HepG2 (cell line): ENCODE measurements around the gene HDDC3. TPM values are rescaled to one million over a fixed set of nuclear protein-coding genes. Genes with fewer than 3 reads are reported as not detected.
A peak's percentile ranks its signal among the peaks of the same experiment; 100 is the strongest.

Experiments used
- BORCS8-MEF2B ChIP-seq: sonication (generic); formaldehyde crosslinking; IDR thresholded peaks from 2 replicates; pipeline ENCODE4 v1.8.0; 2022; ENCODE audit warnings: mild to moderate bottlenecking, missing genetic modification reagents
- HDAC2 ChIP-seq: sonication (generic); formaldehyde crosslinking; IDR thresholded peaks from 2 replicates; pipeline ENCODE4 v1.4.0; 2020; ENCODE audit warnings: missing genetic modification reagents
- HNRNPL ChIP-seq: fragments of 200-400 bp; formaldehyde crosslinking; IDR thresholded peaks from 2 replicates; pipeline ENCODE4 v1.6.1; 2017; ENCODE audit warnings: mild to moderate bottlenecking, low read depth, low read length
- MEIS2 ChIP-seq: sonication (generic); formaldehyde crosslinking; IDR thresholded peaks from 2 replicates; pipeline ENCODE4 v1.9.0; 2021; ENCODE audit warnings: mild to moderate bottlenecking, missing genetic modification reagents
- MTA3 ChIP-seq: sonication (generic); formaldehyde crosslinking; IDR thresholded peaks from 2 replicates; pipeline ENCODE4 v1.4.0; 2020; ENCODE audit warnings: missing genetic modification reagents
- MXD3 ChIP-seq: IDR thresholded peaks from 2 replicates; pipeline ENCODE4 v1.6.1; 2016; ENCODE audit warnings: mild to moderate bottlenecking, missing biosample characterization, missing genetic modification reagents
- NCOA2 ChIP-seq: sonication (generic); formaldehyde crosslinking; IDR thresholded peaks from 2 replicates; pipeline ENCODE4 v1.8.0; 2022; ENCODE audit warnings: inconsistent platforms
- NFKBIZ ChIP-seq: IDR thresholded peaks from 2 replicates; pipeline ENCODE4 v1.6.1; 2018; ENCODE audit warnings: missing genetic modification reagents, missing compliant biosample characterization
- PBX2 ChIP-seq: IDR thresholded peaks from 2 replicates; pipeline ENCODE4 v1.6.1; 2016; ENCODE audit warnings: control low read depth
- RAD51 ChIP-seq: fragments of 450-650 bp; IDR thresholded peaks from 2 replicates; pipeline ENCODE4 v1.6.1; 2016; ENCODE audit warnings: borderline replicate concordance
- SMAD3 ChIP-seq: sonication (generic); formaldehyde crosslinking; IDR thresholded peaks from 2 replicates; pipeline ENCODE4 v1.4.0; 2020; ENCODE audit warnings: missing genetic modification reagents
- SOX6 ChIP-seq, 2 experiments: fragments of 450-650 bp in 1 of 2; sonication (generic) in 1 of 2; formaldehyde crosslinking in 1 of 2; IDR thresholded peaks; 2 replicates each; pipeline versions ENCODE4 v1.4.0 to v1.6.1; 2017 to 2020; ENCODE audit warnings: antibody characterized with exemption in 1 of 2, mild to moderate bottlenecking in 1 of 2, missing genetic modification reagents in 1 of 2
- SYNCRIP ChIP-seq: fragments of 200-400 bp; formaldehyde crosslinking; IDR thresholded peaks from 2 replicates; pipeline ENCODE4 v1.6.1; 2018; ENCODE audit warnings: mild to moderate bottlenecking, low read depth, low read length; ENCODE audit not compliant: insufficient read depth
- TCF7 ChIP-seq: sonication (generic); IDR thresholded peaks from 2 replicates; pipeline ENCODE4 v1.6.1; 2016; ENCODE audit warnings: antibody characterized with exemption, low read depth
- THAP11 ChIP-seq: IDR thresholded peaks from 2 replicates; pipeline ENCODE4 v1.6.1; 2016; ENCODE audit warnings: missing biosample characterization, missing genetic modification reagents
- TMF1 ChIP-seq: sonication (generic); formaldehyde crosslinking; IDR thresholded peaks from 2 replicates; pipeline ENCODE4 v1.8.1; 2022; ENCODE audit warnings: low read depth, missing genetic modification reagents
- ZNF121 ChIP-seq: sonication (generic); formaldehyde crosslinking; IDR thresholded peaks from 2 replicates; pipeline ENCODE4 v1.5.0; 2020; ENCODE audit warnings: mild to moderate bottlenecking, missing genetic modification reagents
- ZNF251 ChIP-seq: sonication (generic); formaldehyde crosslinking; IDR thresholded peaks from 2 replicates; pipeline ENCODE4 v1.9.0; 2021; ENCODE audit warnings: mild to moderate bottlenecking, missing genetic modification reagents
- ZNF34 ChIP-seq: sonication (generic); formaldehyde crosslinking; IDR thresholded peaks from 2 replicates; pipeline ENCODE4 v1.4.0; 2020; ENCODE audit warnings: mild to moderate bottlenecking, missing genetic modification reagents, borderline replicate concordance
- ZNF530 ChIP-seq: sonication (generic); formaldehyde crosslinking; IDR thresholded peaks from 2 replicates; pipeline ENCODE4 v1.5.0; 2020; ENCODE audit warnings: low read depth, mild to moderate bottlenecking, missing genetic modification reagents
- ZNF616 ChIP-seq: sonication (generic); formaldehyde crosslinking; IDR thresholded peaks from 2 replicates; pipeline ENCODE4 v1.5.0; 2020; ENCODE audit warnings: low read depth, mild to moderate bottlenecking, missing genetic modification reagents
- ZNF775 ChIP-seq: sonication (generic); formaldehyde crosslinking; IDR thresholded peaks from 2 replicates; pipeline ENCODE4 v1.4.0; 2020; ENCODE audit warnings: missing genetic modification reagents, mild to moderate bottlenecking, moderate library complexity, borderline replicate concordance
- ZNF839 ChIP-seq: sonication (generic); formaldehyde crosslinking; IDR thresholded peaks from 2 replicates; pipeline ENCODE4 v1.4.0; 2020; ENCODE audit warnings: missing genetic modification reagents, mild to moderate bottlenecking, borderline replicate concordance
- ZSCAN12 ChIP-seq: sonication (generic); formaldehyde crosslinking; IDR thresholded peaks from 2 replicates; pipeline ENCODE4 v1.9.0; 2021; ENCODE audit warnings: mild to moderate bottlenecking, missing genetic modification reagents
- polyA plus RNA-seq, 8 experiments: library from polyadenylated mRNA; depleted of rRNA in 3 of 8; stranded (reverse) in 7 of 8; unstranded in 1 of 8; fragments of >200 nt; fragmentation: Illumina TruSeq in 4 of 8; extraction: Trizol in 4 of 8; gene quantifications; 2 replicates each; pipeline versions ENCODE4 v1.2.1 to v1.2.3, GENCODE V29; 2011 to 2016; ENCODE audit warnings: low read depth in 4 of 8, missing spikeins in 1 of 8, mixed read lengths in 1 of 8; ENCODE audit not compliant: insufficient read depth in 1 of 8
- total RNA-seq, 5 experiments: library from RNA; depleted of rRNA; stranded (reverse); fragments of >200 nt; fragmentation: Illumina TruSeq; extraction: Trizol; gene quantifications; 2 replicates each; pipeline ENCODE4 v1.2.3, GENCODE V29; 2016; ENCODE audit warnings: low read depth in 1 of 5
- TF ChIP-seq, protein P1 (sequence below): sonication (generic); formaldehyde crosslinking; IDR thresholded peaks from 2 replicates; pipeline ENCODE4; 2020; ENCODE audit warnings: missing genetic modification reagents, mild to moderate bottlenecking, borderline replicate concordance
- TF ChIP-seq, protein P2 (sequence below): sonication (generic); formaldehyde crosslinking; IDR thresholded peaks from 2 replicates; pipeline ENCODE4 v1.8.0; 2023; ENCODE audit warnings: mild to moderate bottlenecking, missing genetic modification reagents

The HDDC3 gene
- total and polyA plus RNA-seq, 2 of the 13 experiments (the other 11 are each of a cell fraction or from before 2014, with no cell fraction given), result 18.7 to 28.3 TPM

- TF ChIP-seq ZNF530 (CRISPR knock-in tag) (no peak), SMAD3 (CRISPR knock-in tag) (no peak; the same call in 1 of the 2 replicates), HDAC2 (CRISPR knock-in tag) (peak; percentile 39; the same call in 1 of the 2 replicates), MTA3 (CRISPR knock-in tag) (no peak), ZNF121 (CRISPR knock-in tag) (peak; percentile 91), HNRNPL (no peak), BORCS8-MEF2B (no peak), NFKBIZ (CRISPR knock-in tag) (no peak), ZSCAN12 (CRISPR knock-in tag) (0 out of 2 replicates have a peak, but pooled peaks have one; percentile 0), NCOA2 (no peak; the same call in 1 of the 2 replicates), MEIS2 (CRISPR knock-in tag) (no peak; the same call in 1 of the 2 replicates), RAD51 (no peak), ZNF839 (no peak), SYNCRIP (no peak), TMF1 (CRISPR knock-in tag) (no peak; the same call in 1 of the 2 replicates), MXD3 (CRISPR knock-in tag) (peak; percentile 62; the same call in 1 of the 2 replicates), THAP11 (CRISPR knock-in tag) (no peak; the same call in 1 of the 2 replicates), SOX6 (IDR thresholded peaks at IDR 0.05) (no peak), SOX6 (CRISPR knock-in tag; IDR thresholded peaks at IDR 0.05) (no peak), ZNF616 (no peak), TCF7 (no peak), ZNF775 (no peak), PBX2 (CRISPR knock-in tag) (no peak), ZNF34 (CRISPR knock-in tag) (0 out of 2 replicates have a peak, but pooled peaks have one; percentile 35), ZNF251 (CRISPR knock-in tag) (0 out of 2 replicates have a peak, but pooled peaks have one; percentile 61)
- TF ChIP-seq, protein P1, sequence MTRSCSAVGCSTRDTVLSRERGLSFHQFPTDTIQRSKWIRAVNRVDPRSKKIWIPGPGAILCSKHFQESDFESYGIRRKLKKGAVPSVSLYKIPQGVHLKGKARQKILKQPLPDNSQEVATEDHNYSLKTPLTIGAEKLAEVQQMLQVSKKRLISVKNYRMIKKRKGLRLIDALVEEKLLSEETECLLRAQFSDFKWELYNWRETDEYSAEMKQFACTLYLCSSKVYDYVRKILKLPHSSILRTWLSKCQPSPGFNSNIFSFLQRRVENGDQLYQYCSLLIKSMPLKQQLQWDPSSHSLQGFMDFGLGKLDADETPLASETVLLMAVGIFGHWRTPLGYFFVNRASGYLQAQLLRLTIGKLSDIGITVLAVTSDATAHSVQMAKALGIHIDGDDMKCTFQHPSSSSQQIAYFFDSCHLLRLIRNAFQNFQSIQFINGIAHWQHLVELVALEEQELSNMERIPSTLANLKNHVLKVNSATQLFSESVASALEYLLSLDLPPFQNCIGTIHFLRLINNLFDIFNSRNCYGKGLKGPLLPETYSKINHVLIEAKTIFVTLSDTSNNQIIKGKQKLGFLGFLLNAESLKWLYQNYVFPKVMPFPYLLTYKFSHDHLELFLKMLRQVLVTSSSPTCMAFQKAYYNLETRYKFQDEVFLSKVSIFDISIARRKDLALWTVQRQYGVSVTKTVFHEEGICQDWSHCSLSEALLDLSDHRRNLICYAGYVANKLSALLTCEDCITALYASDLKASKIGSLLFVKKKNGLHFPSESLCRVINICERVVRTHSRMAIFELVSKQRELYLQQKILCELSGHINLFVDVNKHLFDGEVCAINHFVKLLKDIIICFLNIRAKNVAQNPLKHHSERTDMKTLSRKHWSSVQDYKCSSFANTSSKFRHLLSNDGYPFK (CRISPR knock-in tag), result peak; percentile 56; the same call in 1 of the 2 replicates
- TF ChIP-seq, protein P2, sequence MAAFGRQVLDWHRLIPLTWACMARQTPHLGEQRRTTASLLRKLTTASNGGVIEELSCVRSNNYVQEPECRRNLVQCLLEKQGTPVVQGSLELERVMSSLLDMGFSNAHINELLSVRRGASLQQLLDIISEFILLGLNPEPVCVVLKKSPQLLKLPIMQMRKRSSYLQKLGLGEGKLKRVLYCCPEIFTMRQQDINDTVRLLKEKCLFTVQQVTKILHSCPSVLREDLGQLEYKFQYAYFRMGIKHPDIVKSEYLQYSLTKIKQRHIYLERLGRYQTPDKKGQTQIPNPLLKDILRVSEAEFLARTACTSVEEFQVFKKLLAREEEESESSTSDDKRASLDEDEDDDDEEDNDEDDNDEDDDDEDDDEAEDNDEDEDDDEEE, result no peak
These were observed 2.8 kb upstream of the HDDC3 start, which contains the start of gene UNC45A (continued) for GRCh38 chr15:90934949-90935751.
